H9 (cell line): ENCODE measurements around the gene TBL1X. TPM values are rescaled to one million over a fixed set of nuclear protein-coding genes. Genes with fewer than 3 reads are reported as not detected.

ENCODE experiments used
- DNase-seq: peaks from one replicate; pipeline ENCODE4 v3.0.0-alpha.2; 2017
- H2AFZ ChIP-seq: one replicate; pipeline ENCODE4 v1.6.1; 2013; ENCODE audit warnings: mild to moderate bottlenecking, low read length, control low read depth, moderate library complexity
- H2AK5ac ChIP-seq: 2 replicates; pipeline ENCODE4 v1.6.1; 2013; ENCODE audit warnings: low read length, control low read depth, mixed read lengths; ENCODE audit not compliant: insufficient read length
- H2BK120ac ChIP-seq: one replicate; pipeline ENCODE4 v1.6.1; 2013; ENCODE audit warnings: low read depth, mild to moderate bottlenecking, low read length, control low read depth, inconsistent platforms; ENCODE audit not compliant: poor library complexity, severe bottlenecking
- H2BK12ac ChIP-seq: 2 replicates; pipeline ENCODE4 v1.6.1; 2013; ENCODE audit warnings: low read length, control low read depth, mixed read lengths, low read depth; ENCODE audit not compliant: insufficient read length
- H2BK15ac ChIP-seq: 2 replicates; pipeline ENCODE4 v1.6.1; 2013; ENCODE audit warnings: low read depth, low read length, control low read depth
- H2BK20ac ChIP-seq: one replicate; pipeline ENCODE4 v1.6.1; 2013; ENCODE audit warnings: low read depth, mild to moderate bottlenecking, low read length, control low read depth, inconsistent platforms; ENCODE audit not compliant: poor library complexity, severe bottlenecking
- H2BK5ac ChIP-seq: 2 replicates; pipeline ENCODE4 v1.6.1; 2013; ENCODE audit warnings: low read length, control low read depth, mixed read lengths; ENCODE audit not compliant: insufficient read length
- H3K14ac ChIP-seq: 2 replicates; pipeline ENCODE4 v1.6.1; 2013; ENCODE audit warnings: low read length, control low read depth; ENCODE audit not compliant: insufficient read depth
- H3K18ac ChIP-seq: 2 replicates; pipeline ENCODE4 v1.6.1; 2013; ENCODE audit warnings: low read depth, mild to moderate bottlenecking, mixed read lengths, low read length, control low read depth; ENCODE audit not compliant: insufficient read length
- H3K23ac ChIP-seq: 2 replicates; pipeline ENCODE4 v1.6.1; 2013; ENCODE audit warnings: low read length, control low read depth, mixed read lengths, low read depth; ENCODE audit not compliant: insufficient read length
- H3K23me2 ChIP-seq: 2 replicates; pipeline ENCODE4 v1.6.1; 2013; ENCODE audit warnings: low read depth, mild to moderate bottlenecking, mixed read lengths, low read length, control low read depth; ENCODE audit not compliant: insufficient read length, poor library complexity, severe bottlenecking
- H3K27ac ChIP-seq: 2 replicates; pipeline ENCODE4 v1.5.1; 2013; ENCODE audit warnings: low read length, control low read depth, mixed read lengths, low read depth; ENCODE audit not compliant: insufficient read length
- H3K27me3 ChIP-seq: 2 replicates; pipeline ENCODE4 v1.6.1; 2013; ENCODE audit warnings: low read length, control low read depth, inconsistent platforms; ENCODE audit not compliant: insufficient read depth
- H3K4ac ChIP-seq: 2 replicates; pipeline ENCODE4 v1.6.1; 2013; ENCODE audit warnings: low read depth, mild to moderate bottlenecking, control low read depth, inconsistent platforms, low read length, moderate library complexity
- H3K4me1 ChIP-seq: 2 replicates; pipeline ENCODE4 v1.6.1; 2013; ENCODE audit warnings: low read length, control low read depth, inconsistent platforms; ENCODE audit not compliant: insufficient read depth
- H3K4me2 ChIP-seq: 2 replicates; pipeline ENCODE4 v1.6.1; 2013; ENCODE audit warnings: low read length, control low read depth, mixed read lengths; ENCODE audit not compliant: insufficient read length, insufficient read depth
- H3K56ac ChIP-seq: 2 replicates; pipeline ENCODE4 v1.6.1; 2013; ENCODE audit warnings: low read depth, mild to moderate bottlenecking, mixed read lengths, low read length, control low read depth; ENCODE audit not compliant: insufficient read length
- H3K79me1 ChIP-seq: 2 replicates; pipeline ENCODE4 v1.6.1; 2013; ENCODE audit warnings: low read depth, mild to moderate bottlenecking, moderate library complexity, low read length, control low read depth, inconsistent platforms; ENCODE audit not compliant: insufficient read depth, poor library complexity, severe bottlenecking
- H3K79me2 ChIP-seq: 2 replicates; pipeline ENCODE4 v1.6.1; 2013; ENCODE audit warnings: low read length, control low read depth, inconsistent platforms; ENCODE audit not compliant: insufficient read depth
- H3K9ac ChIP-seq: 2 replicates; pipeline ENCODE4 v1.6.1; 2013; ENCODE audit warnings: low read length, control low read depth, mixed read lengths; ENCODE audit not compliant: insufficient read length; ENCODE audit errors: extremely low read depth
- H3K9me3 ChIP-seq: one replicate; pipeline ENCODE4 v1.6.1; 2013; ENCODE audit warnings: low read depth, low read length, inconsistent platforms; ENCODE audit not compliant: control insufficient read depth
- H3T11ph ChIP-seq: one replicate; pipeline ENCODE4 v1.6.1; 2013; ENCODE audit warnings: mild to moderate bottlenecking, low read length, control low read depth, inconsistent platforms
- H4K20me1 ChIP-seq: one replicate; pipeline ENCODE4 v1.6.1; 2013; ENCODE audit not compliant: control insufficient read depth, insufficient read length, insufficient read depth
- H4K5ac ChIP-seq: 2 replicates; pipeline ENCODE4 v1.6.1; 2013; ENCODE audit warnings: low read depth, mild to moderate bottlenecking, mixed read lengths, low read length, control low read depth; ENCODE audit not compliant: insufficient read length
- H4K8ac ChIP-seq: replicated peaks from 2 replicates; pipeline ENCODE4 v1.6.1; 2013; ENCODE audit warnings: low read length, control low read depth, mixed read lengths, low read depth; ENCODE audit not compliant: insufficient read length
- H4K91ac ChIP-seq: 2 replicates; pipeline ENCODE4 v1.6.1; 2013; ENCODE audit warnings: low read depth, mild to moderate bottlenecking, moderate library complexity, mixed read lengths, low read length, control low read depth; ENCODE audit not compliant: insufficient read length
- H3K27ac Mint-ChIP-seq, 3 experiments: 2 replicates in 2 of 3; 3 replicates in 1 of 3; pipeline ENCODE4 v1.8.0; 2020 to 2021; ENCODE audit warnings: mixed read lengths in 3 of 3, mild to moderate bottlenecking in 1 of 3, moderate library complexity in 1 of 3
- H3K27me3 Mint-ChIP-seq: 2 replicates; pipeline ENCODE4 v1.8.0; 2021; ENCODE audit warnings: low read depth, mild to moderate bottlenecking, moderate library complexity, mixed read lengths
- H3K36me3 Mint-ChIP-seq, 3 experiments: 2 replicates in 2 of 3; 3 replicates in 1 of 3; pipeline ENCODE4 v1.8.0; 2020 to 2021; ENCODE audit warnings: low read depth in 3 of 3, mixed read lengths in 3 of 3; ENCODE audit not compliant: insufficient read depth in 1 of 3
- H3K4me1 Mint-ChIP-seq, 2 experiments: 2 replicates each; pipeline ENCODE4 v1.8.0; 2020; ENCODE audit warnings: mixed read lengths in 2 of 2
- H3K4me3 Mint-ChIP-seq, 2 experiments: 2 replicates in 1 of 2; 3 replicates in 1 of 2; pipeline ENCODE4 v1.8.0; 2020 to 2021; ENCODE audit warnings: mild to moderate bottlenecking in 2 of 2, mixed read lengths in 2 of 2, moderate library complexity in 1 of 2
- H3K9me3 Mint-ChIP-seq, 2 experiments: 2 replicates in 1 of 2; 3 replicates in 1 of 2; pipeline ENCODE4 v1.8.0; 2020; ENCODE audit warnings: mild to moderate bottlenecking in 2 of 2, mixed read lengths in 2 of 2, moderate library complexity in 1 of 2
- WGBS: extraction: QIAGEN DNeasy Blood & Tissue Kit; methylation state at CpG from one replicate; pipeline ENCODE4 v1.1.7; 2013; ENCODE audit warnings: missing lambda C conversion rate, low lambda C conversion rate, mixed read lengths; ENCODE audit not compliant: insufficient read length; ENCODE audit errors: extremely low coverage; 5-methylcytosine and 5-hydroxymethylcytosine counted together
- total RNA-seq: library from RNA; stranded (reverse); gene quantifications from 2 replicates; pipeline ENCODE4 v1.2.1, GENCODE V29; 2021
- TF ChIP-seq, protein P1 (sequence below): fragments of 200-600 bp; sonication (generic); conservative IDR thresholded peaks from 3 replicates; pipeline ENCODE4 v1.8.0; 2021; ENCODE audit warnings: antibody characterized with exemption, mild to moderate bottlenecking

Gene TBL1X
- total RNA-seq, 1 experiment from 2014 or later: 24.1 TPM

DNA sequence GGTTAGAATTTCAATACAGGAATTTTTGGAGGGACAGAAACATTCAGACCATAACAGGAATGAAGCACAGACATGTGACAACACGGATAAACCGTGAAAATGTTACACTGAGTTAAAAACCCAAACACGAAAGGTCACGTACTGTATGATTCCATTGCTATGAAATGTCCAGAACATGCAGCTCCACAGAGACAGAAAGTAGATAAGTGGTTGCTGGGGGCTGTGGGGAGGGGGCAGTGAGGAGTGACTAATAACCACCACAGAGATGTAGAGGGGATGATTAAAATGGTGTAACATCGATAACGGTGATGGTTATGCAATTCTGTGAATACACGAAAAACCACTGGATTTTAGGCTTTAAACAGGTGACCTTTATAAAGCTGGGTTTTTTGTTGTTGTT lies 292.5 kb downstream of the TBL1X start:
- Histone ChIP-seq H4K5ac (no peak overlapping the region), H3K4ac (no peak overlapping the region), H2AK5ac (no peak overlapping the region), H3K79me1 (no peaks in the 10 kb centered on the region), H3K4me2 (no peak overlapping the region), H2BK20ac (no peak overlapping the region), H2BK5ac (no peak overlapping the region), H2BK12ac (no peak overlapping the region), H3K9ac (no peak overlapping the region), H4K20me1 (no peaks in the 10 kb centered on the region), H2AFZ (no peak overlapping the region), H3T11ph (no peak overlapping the region), H3K9me3 (no peaks in the 10 kb centered on the region), H3K4me1 (no peaks in the 10 kb centered on the region), H3K27ac (no peak overlapping the region), H3K27me3 (no peaks in the 10 kb centered on the region), H4K8ac (no peak overlapping the region), H3K23ac (no peak overlapping the region), H3K18ac (no peak overlapping the region), H2BK120ac (no peak overlapping the region), H4K91ac (no peak overlapping the region), H3K23me2 (no peaks in the 10 kb centered on the region), H3K14ac (no peak overlapping the region), H2BK15ac (no peak overlapping the region), H3K56ac (no peak overlapping the region), H3K79me2 (peaks cover 2% of the 10 kb centered on the region; the same call in 1 of the 2 replicates)
- H3K4me3 Mint-ChIP-seq: no peak overlapping the region
- no peak overlapping the region for H3K27ac Mint-ChIP-seq
- DNase-seq: no peak
- H3K9me3 Mint-ChIP-seq: peaks cover 25 to 51% of the 10 kb centered on the region in 2 experiments
- WGBS: no CpG with 5 or more reads among the region's 7 CpGs
- no peaks in the 10 kb centered on the region; the same call in 1 of the 2 replicates for H3K27me3 Mint-ChIP-seq
- TF ChIP-seq, protein P1, sequence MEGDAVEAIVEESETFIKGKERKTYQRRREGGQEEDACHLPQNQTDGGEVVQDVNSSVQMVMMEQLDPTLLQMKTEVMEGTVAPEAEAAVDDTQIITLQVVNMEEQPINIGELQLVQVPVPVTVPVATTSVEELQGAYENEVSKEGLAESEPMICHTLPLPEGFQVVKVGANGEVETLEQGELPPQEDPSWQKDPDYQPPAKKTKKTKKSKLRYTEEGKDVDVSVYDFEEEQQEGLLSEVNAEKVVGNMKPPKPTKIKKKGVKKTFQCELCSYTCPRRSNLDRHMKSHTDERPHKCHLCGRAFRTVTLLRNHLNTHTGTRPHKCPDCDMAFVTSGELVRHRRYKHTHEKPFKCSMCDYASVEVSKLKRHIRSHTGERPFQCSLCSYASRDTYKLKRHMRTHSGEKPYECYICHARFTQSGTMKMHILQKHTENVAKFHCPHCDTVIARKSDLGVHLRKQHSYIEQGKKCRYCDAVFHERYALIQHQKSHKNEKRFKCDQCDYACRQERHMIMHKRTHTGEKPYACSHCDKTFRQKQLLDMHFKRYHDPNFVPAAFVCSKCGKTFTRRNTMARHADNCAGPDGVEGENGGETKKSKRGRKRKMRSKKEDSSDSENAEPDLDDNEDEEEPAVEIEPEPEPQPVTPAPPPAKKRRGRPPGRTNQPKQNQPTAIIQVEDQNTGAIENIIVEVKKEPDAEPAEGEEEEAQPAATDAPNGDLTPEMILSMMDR: no peak
- peaks cover 4 to 18% (median 4%) of the 10 kb centered on the region in 3 experiments; a peak in 5 of 7 replicates for H3K36me3 Mint-ChIP-seq
- peaks cover 0 to 4% of the 10 kb centered on the region in 2 experiments; a peak in 2 of 4 replicates for H3K4me1 Mint-ChIP-seq
